Measurements from ENCODE around the gene CHD1L. TPM values are rescaled to one million over a fixed set of nuclear protein-coding genes. Genes with fewer than 3 reads are reported as not detected.

Gene CHD1L
- total and polyA plus RNA-seq, 2 of the 4 experiments (the other 2 are of a cell fraction): 31.2 to 47.5 TPM

DNA sequence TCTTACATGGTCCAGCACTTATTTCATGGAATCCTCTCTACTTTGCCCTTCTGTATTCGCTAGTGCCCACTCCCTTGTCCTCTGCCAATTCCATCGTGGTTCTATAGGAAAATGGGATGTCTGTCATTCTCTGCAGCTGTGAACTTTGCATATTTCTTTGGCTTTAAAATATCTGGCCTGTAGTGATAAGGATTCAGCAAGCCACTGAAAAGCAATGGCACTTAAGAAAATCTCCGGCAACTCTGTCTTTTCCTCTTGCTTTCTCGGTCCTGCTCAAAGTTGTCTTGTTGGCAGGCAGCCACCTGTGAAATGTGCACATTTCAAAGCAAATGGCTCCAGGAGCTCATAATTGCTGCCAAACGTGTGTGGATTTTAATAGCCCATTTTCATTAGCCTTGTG lies 91.8 kb downstream of the CHD1L start:
- no peaks in the 10 kb centered on the region for H4K20me1 ChIP-seq (ENCODE audit: insufficient read depth, low read length)
- WGBS, 2 experiments (ENCODE audit: extremely low coverage in 2 of 2, insufficient read length in 1 of 2): no CpG with 5 or more reads among the region's 5 CpGs
- no peaks in the 10 kb centered on the region for H3K4me1 ChIP-seq (ENCODE audit: control insufficient read depth, insufficient read depth, low read length)
- no peak overlapping the region for H2BK120ac ChIP-seq (ENCODE audit: low read depth, low read length)
- no peaks in the 10 kb centered on the region for H3K36me3 ChIP-seq (ENCODE audit: control insufficient read depth, insufficient read depth, low read length)
- no peak overlapping the region for H2BK15ac ChIP-seq (ENCODE audit: low read depth, low read length)
- ChIA-PET POLR2A (ENCODE audit: unreplicated experiment) (no interaction called here), CTCF (no interaction called here)
- H3K9ac ChIP-seq (ENCODE audit: low read depth, low read length): no peak overlapping the region
- no peaks in the 10 kb centered on the region for H3K9me1 ChIP-seq (ENCODE audit: insufficient read depth, low read length)
- no peak overlapping the region for H4K8ac ChIP-seq (ENCODE audit: low read depth in 2 of 2, low read length in 2 of 2)
- dilution Hi-C loops (cut with HindIII; ENCODE audit: low sequenced_read_pairs, unreplicated experiment): no loop called here
- no peak overlapping the region for H4K91ac ChIP-seq (ENCODE audit: insufficient read depth, low read depth, low read length)
- no peak overlapping the region for H4K5ac ChIP-seq (ENCODE audit: low read depth, low read length)
- H3K4ac ChIP-seq (ENCODE audit: low read depth, low read length): no peak overlapping the region
- no peak for ATAC-seq (ENCODE audit: low read depth)
- no peak for DNase-seq
- no peak overlapping the region for H3K14ac ChIP-seq (replicated peaks; ENCODE audit: low read depth, low read length)
- no peak overlapping the region for H3K56ac ChIP-seq (ENCODE audit: extremely low read depth, insufficient read depth, low read length)
- H3K4me2 ChIP-seq (ENCODE audit: low read depth, low read length): no peak overlapping the region
- intact Hi-C loops (cut with micrococcal nuclease): no loop called here
- TF ChIP-seq RCOR1 (IDR thresholded peaks at IDR 0.05; ENCODE audit: insufficient replicate concordance, low read length) (no peak), SMC3 (IDR thresholded peaks at IDR 0.05; ENCODE audit: low read depth, low read length) (no peak), FOS (IDR thresholded peaks at IDR 0.05; ENCODE audit: low read depth, low read length) (no peak), POLR2A (IDR thresholded peaks at IDR 0.05; ENCODE audit: low read depth, low read length) (no peak), RFX5 (IDR thresholded peaks at IDR 0.05; ENCODE audit: low read depth, low read length) (no peak), MAFK (IDR thresholded peaks at IDR 0.05; ENCODE audit: low read depth, low read length) (no peak), MAZ (IDR thresholded peaks at IDR 0.05; ENCODE audit: borderline replicate concordance, low read depth, low read length) (no peak), NFE2L2 (IDR thresholded peaks at IDR 0.05; ENCODE audit: low read depth, low read length) (no peak), MXI1 (IDR thresholded peaks at IDR 0.05; ENCODE audit: borderline replicate concordance, low read depth, low read length) (no peak), CEBPB (IDR thresholded peaks at IDR 0.05; ENCODE audit: low read depth, low read length) (no peak), CHD1 (IDR thresholded peaks at IDR 0.05; ENCODE audit: low read depth, low read length) (no peak), RAD21 (IDR thresholded peaks at IDR 0.05; ENCODE audit: low read length) (no peak), BHLHE40 (IDR thresholded peaks at IDR 0.05; ENCODE audit: low read depth, low read length) (no peak)
- TF ChIP-seq, protein P1, sequence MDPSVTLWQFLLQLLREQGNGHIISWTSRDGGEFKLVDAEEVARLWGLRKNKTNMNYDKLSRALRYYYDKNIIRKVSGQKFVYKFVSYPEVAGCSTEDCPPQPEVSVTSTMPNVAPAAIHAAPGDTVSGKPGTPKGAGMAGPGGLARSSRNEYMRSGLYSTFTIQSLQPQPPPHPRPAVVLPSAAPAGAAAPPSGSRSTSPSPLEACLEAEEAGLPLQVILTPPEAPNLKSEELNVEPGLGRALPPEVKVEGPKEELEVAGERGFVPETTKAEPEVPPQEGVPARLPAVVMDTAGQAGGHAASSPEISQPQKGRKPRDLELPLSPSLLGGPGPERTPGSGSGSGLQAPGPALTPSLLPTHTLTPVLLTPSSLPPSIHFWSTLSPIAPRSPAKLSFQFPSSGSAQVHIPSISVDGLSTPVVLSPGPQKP (IDR thresholded peaks at IDR 0.05; ENCODE audit: borderline replicate concordance, low read depth, low read length): no peak
- TF ChIP-seq, protein P2, sequence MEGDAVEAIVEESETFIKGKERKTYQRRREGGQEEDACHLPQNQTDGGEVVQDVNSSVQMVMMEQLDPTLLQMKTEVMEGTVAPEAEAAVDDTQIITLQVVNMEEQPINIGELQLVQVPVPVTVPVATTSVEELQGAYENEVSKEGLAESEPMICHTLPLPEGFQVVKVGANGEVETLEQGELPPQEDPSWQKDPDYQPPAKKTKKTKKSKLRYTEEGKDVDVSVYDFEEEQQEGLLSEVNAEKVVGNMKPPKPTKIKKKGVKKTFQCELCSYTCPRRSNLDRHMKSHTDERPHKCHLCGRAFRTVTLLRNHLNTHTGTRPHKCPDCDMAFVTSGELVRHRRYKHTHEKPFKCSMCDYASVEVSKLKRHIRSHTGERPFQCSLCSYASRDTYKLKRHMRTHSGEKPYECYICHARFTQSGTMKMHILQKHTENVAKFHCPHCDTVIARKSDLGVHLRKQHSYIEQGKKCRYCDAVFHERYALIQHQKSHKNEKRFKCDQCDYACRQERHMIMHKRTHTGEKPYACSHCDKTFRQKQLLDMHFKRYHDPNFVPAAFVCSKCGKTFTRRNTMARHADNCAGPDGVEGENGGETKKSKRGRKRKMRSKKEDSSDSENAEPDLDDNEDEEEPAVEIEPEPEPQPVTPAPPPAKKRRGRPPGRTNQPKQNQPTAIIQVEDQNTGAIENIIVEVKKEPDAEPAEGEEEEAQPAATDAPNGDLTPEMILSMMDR (conservative IDR thresholded peaks at IDR 0.05; ENCODE audit: low read depth, low read length): no peak
- TF ChIP-seq, protein P3, sequence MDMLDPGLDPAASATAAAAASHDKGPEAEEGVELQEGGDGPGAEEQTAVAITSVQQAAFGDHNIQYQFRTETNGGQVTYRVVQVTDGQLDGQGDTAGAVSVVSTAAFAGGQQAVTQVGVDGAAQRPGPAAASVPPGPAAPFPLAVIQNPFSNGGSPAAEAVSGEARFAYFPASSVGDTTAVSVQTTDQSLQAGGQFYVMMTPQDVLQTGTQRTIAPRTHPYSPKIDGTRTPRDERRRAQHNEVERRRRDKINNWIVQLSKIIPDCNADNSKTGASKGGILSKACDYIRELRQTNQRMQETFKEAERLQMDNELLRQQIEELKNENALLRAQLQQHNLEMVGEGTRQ (IDR thresholded peaks at IDR 0.05; ENCODE audit: low read depth, low read length): no peak
- H2AK9ac ChIP-seq (replicated peaks; ENCODE audit: low read depth, low read length, poor library complexity): no peak overlapping the region
- H3K4me3 ChIP-seq (ENCODE audit: insufficient read depth, low read depth, low read length): no peak overlapping the region
- no peak overlapping the region for H3K27ac ChIP-seq (ENCODE audit: insufficient read depth, low read length)
- H3K9me3 ChIP-seq (ENCODE audit: control insufficient read depth, insufficient read depth, low read length): no peaks in the 10 kb centered on the region
- H2AFZ ChIP-seq (replicated peaks; ENCODE audit: low read length, poor library complexity): no peak overlapping the region
- no peak overlapping the region for H3K18ac ChIP-seq (ENCODE audit: low read depth, low read length)
- no peak overlapping the region for H3K23ac ChIP-seq (ENCODE audit: low read depth, low read length)
- H3K27me3 ChIP-seq (ENCODE audit: control insufficient read depth, insufficient read depth, low read length): no peaks in the 10 kb centered on the region
- in situ Hi-C loops (cut with MboI; ENCODE audit: low sequenced_read_pairs): no loop called here
- BruUV-seq (replicated peaks): no TSS peak
- H2AK5ac ChIP-seq (ENCODE audit: low read depth, low read length): no peak overlapping the region
- no peak overlapping the region for H2BK5ac ChIP-seq (ENCODE audit: low read depth, low read length, poor library complexity, severe bottlenecking)
- no peak overlapping the region for H2BK20ac ChIP-seq (ENCODE audit: low read depth, low read length)
- H3K79me1 ChIP-seq (ENCODE audit: low read depth in 1 of 2, low read length in 2 of 2): no peaks in the 10 kb centered on the region

All from IMR-90 (cell line).